Hematopoietic multipotent progenitor cell treated with erythropoietin and hydrocortisone succinate and interleukin-3 and kit ligand, for 4 days (in vitro differentiated cells): ENCODE results near the gene CLSTN1.
"Not testable (repeated sequence)": the region's sequence is repeated elsewhere in the genome, so short reads cannot be mapped to it uniquely, and the experiment has no call there.

Experiments used
- DNase-seq: peaks from one replicate; pipeline ENCODE4 v3.0.0-alpha.2; 2015

Gene CLSTN1

DNA sequence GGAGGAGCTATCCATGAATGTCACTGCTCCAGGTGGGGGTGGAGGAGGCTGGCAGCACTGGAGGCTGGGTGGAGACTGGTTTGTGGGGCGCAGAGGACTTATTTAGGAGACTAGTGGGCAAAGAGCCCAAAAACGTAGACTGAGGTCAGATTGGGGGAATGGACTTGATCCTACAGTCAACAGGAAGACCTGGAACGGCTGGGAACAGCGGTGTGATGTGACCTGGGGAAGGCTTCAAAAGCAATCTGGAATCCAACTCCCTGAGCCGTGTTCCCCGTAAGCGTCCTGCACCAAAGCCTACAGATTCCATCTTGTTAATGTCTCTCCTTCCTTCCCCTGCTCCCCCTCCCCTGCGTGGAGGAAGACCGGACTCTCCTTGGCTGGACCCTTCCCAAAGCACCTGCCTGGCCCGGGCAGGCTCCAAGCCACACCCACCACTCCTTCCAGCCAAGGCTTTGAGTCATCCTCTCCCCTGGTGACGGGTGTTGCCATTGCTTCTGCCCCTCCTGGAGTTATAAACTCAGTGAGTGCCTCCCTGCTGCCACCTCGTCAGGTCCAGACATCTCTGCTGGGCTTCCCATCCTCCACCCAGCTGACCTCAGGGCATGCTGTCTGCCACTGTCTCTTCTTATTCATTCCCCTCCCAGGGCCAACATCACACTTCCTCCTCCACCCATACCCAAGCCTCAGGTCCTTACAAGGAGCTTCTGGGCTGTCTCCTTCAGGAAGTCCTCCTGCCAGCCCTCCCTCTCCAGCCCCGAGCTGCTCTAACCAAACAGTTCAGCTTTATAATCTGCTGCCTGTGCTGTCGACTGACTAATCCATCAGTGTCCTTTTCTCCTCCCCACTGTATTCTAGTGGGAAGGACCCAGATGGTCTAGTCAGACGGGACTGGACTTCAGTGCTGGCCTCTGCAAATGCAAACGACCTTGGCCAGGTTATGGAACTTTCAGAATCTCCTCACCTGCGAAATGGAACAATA, 1.6 kb upstream of the CLSTN1 start:
- DNase-seq, result peak; percentile 64

DNA sequence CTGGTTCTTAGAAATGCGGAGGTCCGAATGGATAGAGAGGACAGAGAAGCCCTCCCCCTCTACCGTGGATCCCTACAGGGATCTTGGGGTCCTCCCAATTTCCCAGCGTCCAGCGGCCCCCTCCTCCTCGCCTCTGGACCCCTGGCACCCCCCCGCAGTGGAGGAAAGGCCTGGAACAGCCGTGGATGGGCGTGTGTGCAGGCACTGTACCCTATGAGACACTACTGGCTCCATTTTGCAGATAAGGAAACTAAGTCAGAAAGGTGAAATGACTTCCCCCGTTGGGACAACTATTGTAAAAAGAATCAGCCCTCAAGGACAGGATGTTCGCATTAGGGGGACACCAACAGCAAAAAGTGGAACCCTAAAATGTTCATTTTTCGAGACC, 931 bp upstream of the CLSTN1 start:
- no peak for DNase-seq

DNA sequence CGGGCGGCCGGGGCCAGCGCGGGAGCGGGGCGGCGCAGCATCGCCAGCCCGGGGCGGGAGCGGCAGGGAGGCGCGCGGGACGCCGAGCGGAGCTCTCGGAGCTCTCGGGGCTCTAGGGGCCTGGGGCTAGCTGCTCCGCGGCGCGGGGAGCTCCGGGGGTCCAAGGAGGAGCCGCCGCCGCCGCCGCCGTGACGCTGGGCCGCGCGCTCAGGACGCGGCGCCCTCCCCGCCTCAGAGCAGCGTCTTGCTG, 147 bp downstream of the CLSTN1 start:
- no peak for DNase-seq

DNA sequence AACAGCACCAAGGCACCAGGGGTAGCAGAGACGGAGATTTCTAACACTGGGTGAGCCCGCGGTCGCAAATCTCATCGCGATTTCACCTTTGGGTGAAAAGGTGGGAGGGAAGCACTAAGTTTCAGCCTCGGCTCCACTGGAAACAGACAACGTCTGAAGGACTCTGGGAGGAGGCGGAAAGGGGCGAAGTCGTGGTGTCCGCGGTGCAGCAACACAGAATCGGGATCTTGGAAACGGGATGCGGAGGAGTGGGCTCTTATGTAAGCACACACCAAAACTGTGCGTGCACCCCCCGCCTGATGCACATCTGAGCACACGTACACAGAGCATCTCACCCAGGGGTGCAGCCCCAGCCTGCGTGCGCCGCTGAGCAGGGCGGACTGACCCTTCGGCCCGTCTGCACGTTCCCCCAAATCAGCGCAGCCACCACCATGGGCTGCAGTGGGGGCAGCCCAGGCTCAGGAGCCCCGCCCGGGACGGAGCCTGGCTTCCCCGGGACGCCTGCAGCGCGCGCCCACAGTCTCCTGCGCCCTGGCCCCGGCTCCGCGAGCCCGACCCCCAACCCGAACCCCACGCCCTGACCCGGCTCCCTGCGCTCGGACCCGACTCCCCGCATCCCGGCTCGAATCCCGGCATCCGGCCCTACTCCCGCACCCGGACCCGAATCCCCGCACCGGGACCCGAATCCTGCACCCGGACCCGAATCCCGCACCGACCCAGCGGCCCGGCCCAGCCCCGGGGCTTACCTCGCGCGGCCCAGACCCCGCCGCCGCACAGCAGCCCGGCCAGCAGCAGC, 670 bp downstream of the CLSTN1 start:
- peak; percentile 34 for DNase-seq

DNA sequence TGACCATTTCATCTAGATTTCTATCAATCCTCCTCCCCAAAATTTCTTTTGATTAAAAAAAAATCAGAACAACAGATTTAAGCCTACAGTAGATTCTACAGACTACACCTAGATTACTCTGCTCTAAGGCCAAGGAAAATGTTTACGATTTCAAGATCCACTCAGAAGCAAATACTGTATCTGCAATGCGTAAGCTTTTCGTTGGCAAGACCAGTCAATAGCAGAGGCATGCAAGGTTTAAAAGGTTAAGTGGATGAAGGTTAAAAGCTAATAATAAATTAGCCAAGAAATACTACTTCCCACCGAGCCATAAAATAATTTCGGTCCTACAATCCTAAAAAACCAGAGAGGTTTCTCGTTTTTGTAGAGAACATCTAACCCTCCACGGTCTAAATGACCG, 1.3 kb downstream of the CLSTN1 start:
- no peak for DNase-seq

DNA sequence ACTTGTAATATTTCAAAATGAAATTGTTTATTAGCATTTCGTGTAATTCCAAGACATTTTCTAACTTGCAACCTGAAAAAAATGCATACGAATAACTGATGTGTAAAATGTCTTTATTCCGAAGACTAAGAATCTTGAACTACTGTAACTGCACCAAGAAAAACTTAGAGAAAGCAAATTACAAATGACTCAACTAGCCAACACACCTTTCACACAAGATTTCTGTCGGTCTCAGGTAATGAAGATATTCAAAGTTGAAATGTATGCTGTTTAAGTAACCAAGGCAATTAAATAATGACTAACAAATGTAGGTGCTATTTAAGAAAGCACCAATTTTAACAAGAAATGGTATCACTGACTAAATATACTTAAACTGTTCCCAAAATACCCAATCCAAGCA, 2.1 kb downstream of the CLSTN1 start:
- no peak for DNase-seq

DNA sequence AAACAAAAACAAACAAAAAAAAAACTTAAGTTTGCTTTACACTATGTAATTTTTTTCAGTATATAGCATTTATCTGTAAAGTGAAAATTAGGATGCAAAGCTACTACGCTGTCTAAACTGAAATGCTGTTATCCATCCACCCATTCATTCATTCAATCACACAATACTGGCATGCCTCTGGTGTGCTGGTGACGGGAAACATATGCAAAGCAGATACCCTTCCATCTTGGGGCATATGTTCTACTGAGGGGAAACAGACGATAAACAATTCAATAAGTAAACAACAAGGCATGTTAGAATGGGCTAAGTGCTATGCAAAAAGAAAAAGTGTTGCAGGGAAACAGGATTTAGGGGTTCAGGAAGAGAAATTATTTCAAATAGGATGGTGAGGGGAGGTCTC, 3.2 kb downstream of the CLSTN1 start:
- no peak for DNase-seq

DNA sequence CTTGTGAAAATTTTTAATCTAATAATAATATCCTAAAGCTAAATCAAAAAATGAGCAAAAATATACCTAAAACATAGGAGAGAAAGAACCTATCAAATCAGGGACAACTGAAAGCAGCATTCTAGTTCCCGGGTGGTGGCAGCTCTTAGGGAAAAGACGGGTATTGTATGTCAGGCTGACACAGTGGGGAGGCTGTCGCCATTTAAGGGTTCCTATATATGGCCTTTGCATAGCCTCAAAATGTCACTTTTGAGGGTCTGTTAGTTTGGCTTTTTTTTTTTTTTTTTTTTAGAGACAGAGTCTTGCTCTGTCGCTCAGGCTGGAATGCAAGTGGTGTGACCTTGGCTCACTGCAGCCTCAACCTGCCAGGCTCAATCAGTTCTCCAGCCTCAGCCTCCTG, 6.0 kb downstream of the CLSTN1 start:
- DNase-seq, result no peak

GRCh38 chr1:9816199-9816598, 7.6 kb downstream of the CLSTN1 start:
- no peak for DNase-seq

DNA sequence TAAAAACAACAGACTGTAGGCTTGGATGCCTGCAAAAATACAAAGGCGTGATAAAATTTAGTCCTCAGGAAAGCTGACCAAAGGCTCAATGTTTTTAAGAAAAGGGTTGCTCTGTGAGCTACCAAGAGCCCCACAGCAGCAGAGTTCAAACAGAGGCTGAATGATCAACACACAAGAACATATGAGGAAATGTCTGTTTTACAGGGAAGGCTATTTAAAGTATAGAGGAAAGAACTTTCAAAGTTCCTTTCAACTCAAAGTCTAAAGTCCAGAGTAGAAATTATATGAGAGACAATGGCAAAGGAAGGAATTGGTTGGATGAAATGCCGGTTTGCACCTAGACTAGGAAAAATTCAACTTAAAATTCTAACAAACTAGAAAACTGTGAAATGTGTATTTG, 8.6 kb downstream of the CLSTN1 start:
- DNase-seq, result no peak

GRCh38 chr1:9814619-9815018, 9.1 kb downstream of the CLSTN1 start:
- DNase-seq, result no peak

GRCh38 chr1:9811239-9811966, 12.4 kb downstream of the CLSTN1 start:
- DNase-seq, result no peak

- DNase-seq, result no peak
Observed at GRCh38 chr1:9809100-9809510, 14.7 kb downstream of the CLSTN1 start.

GRCh38 chr1:9808459-9808858, 15.3 kb downstream of the CLSTN1 start:
- DNase-seq, result no peak

DNA sequence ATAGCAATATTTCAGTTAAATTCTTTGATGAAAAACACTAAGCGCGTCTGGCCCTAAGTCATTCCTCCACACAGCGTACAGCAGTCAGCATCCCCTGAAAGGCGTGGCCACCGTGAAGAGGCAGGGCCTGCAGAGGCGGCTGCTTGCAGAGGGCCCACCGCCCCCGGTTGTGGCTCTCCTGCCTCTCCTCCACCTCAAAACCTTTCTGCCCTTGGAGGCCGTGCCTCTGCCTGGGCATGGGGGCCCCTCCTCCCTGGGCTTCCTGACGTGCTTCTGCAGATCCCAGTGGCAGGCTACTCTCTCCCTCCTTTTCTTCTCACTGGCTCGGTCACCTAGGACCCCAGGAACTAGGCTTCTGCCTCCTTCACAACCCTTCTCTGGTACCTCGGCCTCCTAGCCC, 16.2 kb downstream of the CLSTN1 start:
- no peak for DNase-seq

DNA sequence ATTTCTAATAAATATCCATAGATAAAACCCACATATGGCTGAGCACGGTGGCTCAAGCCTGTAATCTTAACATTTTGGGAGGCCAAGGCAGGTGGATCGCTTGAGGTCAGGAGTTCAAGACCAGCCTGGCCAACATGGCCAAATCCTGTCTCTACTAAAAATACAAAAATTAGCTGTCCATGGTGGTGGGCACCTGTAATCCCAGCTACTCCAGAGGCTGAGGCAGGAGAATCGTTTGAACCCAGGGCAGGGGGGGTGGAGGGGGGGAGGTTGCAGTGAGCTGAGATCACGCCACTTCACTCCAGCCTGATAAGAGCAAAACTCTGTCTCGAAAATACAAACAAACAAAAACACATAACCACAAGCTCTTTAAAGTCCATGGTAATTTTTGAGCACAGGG, 17.8 kb downstream of the CLSTN1 start:
- not testable (repeated sequence) for DNase-seq

DNA sequence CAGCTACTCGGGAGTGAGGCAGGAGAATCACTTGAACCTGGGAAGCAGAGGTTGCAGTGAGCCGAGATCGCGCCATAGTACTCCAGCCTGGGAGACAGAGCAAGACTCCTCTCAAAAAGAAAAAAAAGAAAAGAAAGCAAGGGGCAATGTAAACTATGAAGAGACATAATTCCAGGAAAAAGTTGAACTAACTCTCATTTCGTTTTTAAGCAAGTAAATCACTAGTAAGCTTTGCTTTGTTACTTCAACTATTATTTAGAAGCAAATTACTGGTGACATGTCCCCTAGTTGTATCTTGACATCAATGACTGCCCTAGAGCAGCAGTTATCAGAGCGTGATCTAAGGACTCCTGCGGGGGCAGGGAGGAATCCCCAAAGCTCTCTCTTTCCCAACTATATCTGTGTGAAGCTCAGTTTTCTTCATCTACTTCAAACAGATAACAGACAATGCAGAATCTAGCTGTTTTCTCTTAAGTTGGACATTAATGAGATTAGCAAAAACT, 18.7 kb downstream of the CLSTN1 start:
- DNase-seq, result peak; percentile 38

- not testable (repeated sequence) for DNase-seq
Observed at GRCh38 chr1:9803003-9803918, 20.5 kb downstream of the CLSTN1 start.

DNA sequence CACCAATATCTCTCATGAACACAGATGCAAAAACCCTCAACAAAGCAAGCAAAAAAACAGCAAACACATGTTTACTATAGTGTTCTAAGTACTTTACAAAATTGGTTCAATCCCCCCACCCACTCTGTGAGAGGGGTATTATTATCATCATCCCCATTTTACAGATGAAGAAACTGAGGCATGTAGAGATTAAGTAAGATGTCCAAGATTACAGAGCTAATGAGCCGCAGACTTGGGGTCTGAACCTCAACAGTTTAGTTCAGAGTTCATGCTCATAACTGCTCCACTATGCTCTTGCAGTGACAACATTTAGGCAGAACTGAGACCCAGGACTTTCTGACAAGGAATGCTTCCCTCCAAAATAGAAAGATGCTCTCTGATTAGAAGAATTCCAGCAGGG, 21.9 kb downstream of the CLSTN1 start:
- DNase-seq, result no peak

DNA sequence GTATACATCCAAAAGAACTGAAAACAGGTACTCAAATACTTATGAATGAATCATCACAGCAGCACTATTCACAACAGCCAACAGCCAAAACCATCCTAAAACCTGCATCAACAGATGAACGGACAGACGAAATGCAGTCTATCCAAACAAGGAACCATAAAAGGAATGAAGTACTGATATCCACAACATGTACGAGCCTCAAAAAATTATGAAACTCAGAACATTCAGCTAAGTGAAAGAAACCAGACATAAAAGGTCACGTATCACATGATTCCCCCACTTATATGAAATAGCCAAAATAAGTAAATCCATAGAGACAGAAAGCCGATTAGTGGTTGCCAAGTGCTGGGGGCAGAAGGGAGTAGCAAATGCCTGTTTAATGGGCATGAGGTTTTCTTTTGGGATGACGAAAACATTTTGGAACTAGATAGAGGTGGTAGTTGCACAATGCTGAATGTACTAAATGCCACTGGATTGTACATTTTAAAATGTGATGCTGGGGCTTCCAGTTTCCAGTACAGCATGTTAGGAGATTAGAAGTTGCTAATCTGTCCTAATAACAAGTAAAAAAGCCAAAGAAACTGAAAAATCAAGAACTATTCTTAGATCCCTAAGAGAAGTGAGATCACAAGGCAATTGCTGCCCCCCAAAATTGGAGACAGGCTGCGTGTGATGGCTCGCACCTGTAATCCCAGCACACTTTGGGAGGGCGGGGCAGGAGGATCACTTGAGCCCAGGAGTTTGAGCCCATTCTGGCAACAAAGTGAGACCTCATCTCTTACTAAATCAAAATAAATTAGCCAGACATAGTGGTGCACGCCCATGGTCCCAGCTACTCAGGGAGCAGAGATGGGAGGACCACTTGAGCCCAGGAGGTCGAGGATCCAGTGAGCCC, 25.3 kb downstream of the CLSTN1 start:
- no peak for DNase-seq

DNA sequence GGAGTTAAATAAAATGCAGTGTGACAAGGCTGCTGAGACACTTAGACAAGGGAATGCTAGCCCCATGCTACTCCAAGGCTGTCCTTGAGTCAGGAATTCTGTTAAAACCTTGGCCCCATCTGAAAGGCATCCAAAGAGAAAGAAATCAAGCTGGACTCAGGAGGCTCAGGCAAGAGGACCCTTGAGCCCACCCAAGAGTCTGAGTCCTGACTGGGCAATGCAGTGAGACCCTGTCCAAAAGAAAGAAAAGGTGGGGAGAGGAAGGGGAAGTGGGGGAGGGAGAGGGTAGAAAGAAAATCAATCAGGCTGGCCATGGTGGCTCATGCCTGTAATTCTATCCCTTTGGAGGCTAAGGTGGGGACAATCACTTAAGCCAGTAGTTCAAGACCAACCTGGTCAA, 26.7 kb downstream of the CLSTN1 start:
- DNase-seq, result no peak
